HPDE6-E6E7 (cell line): Measurements from ENCODE around the gene OPN5.
"Not testable (repeated sequence)": the region's sequence is repeated elsewhere in the genome, so short reads cannot be mapped to it uniquely, and the experiment has no call there.

ENCODE experiments used
- DNase-seq: peaks from one replicate; pipeline ENCODE4 v3.0.0; 2011; ENCODE audit warnings: missing footprints; ENCODE audit errors: extremely low spot score

The OPN5 gene

DNA sequence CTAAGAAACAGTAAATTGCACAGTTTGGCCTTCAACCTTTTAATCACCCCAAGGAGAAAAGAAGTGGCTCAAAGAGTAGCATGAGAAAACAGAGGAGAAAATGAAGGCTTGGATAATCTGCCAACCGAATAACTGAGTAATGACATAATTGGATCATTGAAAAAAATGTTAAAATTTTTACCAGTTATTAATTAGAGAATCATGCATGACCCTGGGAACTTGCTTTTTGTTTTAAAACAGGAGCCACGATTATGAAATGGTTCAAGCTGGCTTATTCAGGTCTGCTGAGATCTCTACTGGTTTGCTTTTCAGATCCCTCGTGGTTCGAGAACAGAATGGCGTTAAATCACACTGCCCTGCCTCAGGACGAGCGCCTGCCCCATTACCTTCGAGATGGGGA is at the start of gene OPN5:
Gene OPN5, plus strand, starts transcription at position 301 of the 400 bp plus-strand sequence. Its CDS starts 35 bp downstream, at position 336.
- DNase-seq = no peak

DNA sequence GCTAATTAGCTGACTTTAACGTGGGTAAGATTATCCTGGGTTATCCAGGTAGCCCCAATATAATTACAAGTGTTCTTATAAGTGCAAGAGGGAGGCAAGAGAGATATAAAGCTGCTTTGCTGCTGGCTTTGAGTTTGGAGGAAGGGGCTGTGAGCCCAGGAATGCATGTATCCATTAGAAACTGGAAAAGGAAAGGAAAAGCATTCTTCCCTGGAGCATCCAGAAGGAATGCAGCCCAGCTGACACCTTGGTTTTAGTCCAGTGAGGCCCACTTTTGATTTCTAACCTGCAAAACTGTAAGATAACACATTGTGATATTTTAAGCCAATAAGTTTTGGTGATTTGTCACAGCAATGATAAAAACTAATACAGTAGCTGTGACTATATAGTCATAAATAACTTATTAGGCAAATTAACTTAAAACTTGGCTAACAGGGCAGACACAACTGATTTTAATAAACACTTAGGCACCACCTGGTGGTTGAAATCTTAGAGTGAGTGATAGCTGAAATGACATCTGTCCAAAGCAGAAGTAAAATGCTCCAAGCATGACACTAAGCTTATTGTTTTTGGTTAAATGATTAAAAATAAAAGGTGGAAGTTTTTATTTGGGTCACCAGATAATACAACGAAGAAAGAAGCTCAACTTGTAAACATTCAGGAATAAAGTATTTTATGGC is 47.8 kb upstream of the OPN5 start:
- peak; percentile 17 for DNase-seq

DNA sequence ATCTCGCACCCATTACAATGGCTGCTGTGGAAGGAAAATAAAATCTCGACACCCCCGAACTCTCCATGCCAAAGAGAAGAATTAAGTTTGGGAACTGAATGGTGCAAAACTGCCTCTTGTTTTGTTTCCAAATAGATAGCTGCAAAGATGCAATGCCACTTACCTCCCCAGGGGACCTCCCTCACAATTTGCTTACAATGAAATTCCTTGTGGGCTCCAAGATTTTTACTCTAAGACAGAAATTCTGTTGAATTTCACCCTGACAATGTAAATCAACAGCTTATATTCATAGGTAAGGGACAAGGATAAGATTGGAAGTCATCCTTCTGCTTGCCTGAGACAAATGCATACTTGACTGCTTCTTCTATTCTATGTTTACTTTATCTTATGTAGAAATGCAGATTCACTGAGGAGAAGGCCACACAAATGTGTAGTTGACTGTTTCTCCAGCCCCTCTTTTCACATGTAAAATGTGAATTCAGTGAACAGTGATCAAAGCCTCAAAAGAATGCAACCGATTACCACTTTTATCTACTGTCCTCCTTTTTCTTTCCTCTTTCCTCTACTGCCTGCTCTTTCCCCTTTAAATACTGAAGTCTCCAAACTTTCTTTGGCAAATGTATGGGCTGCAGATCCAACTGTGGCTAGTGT is 46.9 kb upstream of the OPN5 start:
- DNase-seq = no peak

GRCh38 chr6:47736083-47736700 is 45.6 kb upstream of the OPN5 start:
- DNase-seq = no peak

GRCh38 chr6:47737406-47737805 is 44.4 kb upstream of the OPN5 start:
- no peak for DNase-seq

GRCh38 chr6:47740714-47741113 is 41.1 kb upstream of the OPN5 start:
- no peak for DNase-seq

- DNase-seq = peak; percentile 71
Measured at GRCh38 chr6:47741807-47742206, 40.0 kb upstream of the OPN5 start.

- no peak for DNase-seq
Measured at GRCh38 chr6:47743744-47744143, 38.1 kb upstream of the OPN5 start.

GRCh38 chr6:47745269-47745668 is 36.6 kb upstream of the OPN5 start:
- not testable (repeated sequence) for DNase-seq

GRCh38 chr6:47749757-47750156 is 32.1 kb upstream of the OPN5 start:
- no peak for DNase-seq

DNA sequence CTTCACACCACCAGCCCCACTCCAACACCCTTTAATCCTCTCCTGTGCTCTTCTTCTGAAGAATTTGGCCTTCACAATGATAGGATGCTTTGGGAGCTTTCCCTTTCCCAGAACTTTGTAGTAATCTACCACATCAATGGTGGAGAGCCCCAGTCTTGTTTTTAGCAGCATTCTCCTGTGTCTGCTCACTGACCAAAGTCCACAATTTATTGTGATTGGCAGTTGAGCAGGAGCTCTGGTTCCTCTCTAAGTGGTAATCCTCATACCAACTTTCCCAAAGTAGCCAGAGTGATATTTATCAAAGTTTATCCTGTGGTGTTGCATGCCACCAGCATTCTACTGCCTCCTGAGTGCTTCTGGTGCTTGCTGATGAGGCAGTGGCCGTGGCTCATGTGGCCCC is 29.0 kb upstream of the OPN5 start:
- DNase-seq = no peak

- DNase-seq = no peak
Measured at GRCh38 chr6:47759364-47759763, 22.5 kb upstream of the OPN5 start.

GRCh38 chr6:47762502-47762901 is 19.3 kb upstream of the OPN5 start:
- DNase-seq = no peak

- no peak for DNase-seq
Measured at GRCh38 chr6:47766445-47766844, 15.4 kb upstream of the OPN5 start.

- DNase-seq = no peak
Measured at GRCh38 chr6:47767102-47767501, 14.7 kb upstream of the OPN5 start.

DNA sequence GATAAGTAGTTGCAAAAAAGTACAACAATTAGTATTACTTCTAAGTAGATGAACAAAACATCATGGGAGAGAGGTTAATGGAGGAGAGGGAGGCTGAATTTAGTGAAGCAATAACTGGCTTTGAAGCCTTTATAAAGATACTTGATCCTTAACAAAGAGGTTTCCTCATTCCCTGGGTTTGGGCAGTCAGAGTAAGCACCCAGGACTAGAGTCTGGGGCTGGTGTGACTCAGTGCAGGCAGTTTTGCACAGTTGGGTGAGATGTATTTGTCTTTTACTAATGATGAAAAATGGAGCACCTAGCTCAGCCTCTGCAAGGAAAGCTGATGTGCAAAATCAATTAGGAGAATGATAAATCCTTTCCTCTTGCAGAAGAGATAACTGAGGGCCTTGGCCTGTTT is 11.8 kb upstream of the OPN5 start:
- DNase-seq = no peak

GRCh38 chr6:47772359-47772758 is 9.5 kb upstream of the OPN5 start:
- no peak for DNase-seq

GRCh38 chr6:47773005-47773404 is 8.8 kb upstream of the OPN5 start:
- DNase-seq = no peak

GRCh38 chr6:47780510-47781356 is 1.1 kb upstream of the OPN5 start:
- peak; percentile 33 for DNase-seq

DNA sequence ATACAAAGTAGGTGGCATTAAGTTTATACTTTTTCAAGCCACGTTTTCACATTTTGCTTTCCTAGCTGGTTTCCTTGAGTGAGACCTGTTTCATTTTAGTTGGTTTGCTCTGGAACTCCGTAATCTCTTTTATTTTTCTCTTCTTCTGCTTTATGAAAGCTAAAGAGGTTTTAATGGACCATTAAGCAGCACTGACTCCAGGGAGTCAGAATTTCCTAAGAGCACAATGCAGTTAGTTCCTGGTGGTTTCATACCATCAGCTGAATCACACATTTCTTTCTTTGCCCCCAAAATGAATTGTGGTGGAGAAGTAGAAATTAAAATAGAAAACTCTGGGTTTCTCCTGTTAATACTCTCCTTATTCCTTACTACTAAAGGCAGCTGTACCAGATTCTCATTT is 3.4 kb downstream of the OPN5 start:
- no peak for DNase-seq

GRCh38 chr6:47787620-47788497 is 6.0 kb downstream of the OPN5 start:
- DNase-seq = peak; percentile 93
